H9 (cell line): ENCODE measurements around the gene CHCHD6. TPM values are rescaled to one million over a fixed set of nuclear protein-coding genes. Genes with fewer than 3 reads are reported as not detected.

Experiments
- DNase-seq: peaks from one replicate; pipeline ENCODE4 v3.0.0-alpha.2; 2017
- H2AFZ ChIP-seq: one replicate; pipeline ENCODE4 v1.6.1; 2013; ENCODE audit warnings: mild to moderate bottlenecking, low read length, control low read depth, moderate library complexity
- H2AK5ac ChIP-seq: 2 replicates; pipeline ENCODE4 v1.6.1; 2013; ENCODE audit warnings: low read length, control low read depth, mixed read lengths; ENCODE audit not compliant: insufficient read length
- H2BK120ac ChIP-seq: one replicate; pipeline ENCODE4 v1.6.1; 2013; ENCODE audit warnings: low read depth, mild to moderate bottlenecking, low read length, control low read depth, inconsistent platforms; ENCODE audit not compliant: poor library complexity, severe bottlenecking
- H2BK12ac ChIP-seq: 2 replicates; pipeline ENCODE4 v1.6.1; 2013; ENCODE audit warnings: low read length, control low read depth, mixed read lengths, low read depth; ENCODE audit not compliant: insufficient read length
- H2BK15ac ChIP-seq: 2 replicates; pipeline ENCODE4 v1.6.1; 2013; ENCODE audit warnings: low read depth, low read length, control low read depth
- H2BK20ac ChIP-seq: one replicate; pipeline ENCODE4 v1.6.1; 2013; ENCODE audit warnings: low read depth, mild to moderate bottlenecking, low read length, control low read depth, inconsistent platforms; ENCODE audit not compliant: poor library complexity, severe bottlenecking
- H2BK5ac ChIP-seq: 2 replicates; pipeline ENCODE4 v1.6.1; 2013; ENCODE audit warnings: low read length, control low read depth, mixed read lengths; ENCODE audit not compliant: insufficient read length
- H3K14ac ChIP-seq: 2 replicates; pipeline ENCODE4 v1.6.1; 2013; ENCODE audit warnings: low read length, control low read depth; ENCODE audit not compliant: insufficient read depth
- H3K18ac ChIP-seq: 2 replicates; pipeline ENCODE4 v1.6.1; 2013; ENCODE audit warnings: low read depth, mild to moderate bottlenecking, mixed read lengths, low read length, control low read depth; ENCODE audit not compliant: insufficient read length
- H3K23ac ChIP-seq: 2 replicates; pipeline ENCODE4 v1.6.1; 2013; ENCODE audit warnings: low read length, control low read depth, mixed read lengths, low read depth; ENCODE audit not compliant: insufficient read length
- H3K23me2 ChIP-seq: 2 replicates; pipeline ENCODE4 v1.6.1; 2013; ENCODE audit warnings: low read depth, mild to moderate bottlenecking, mixed read lengths, low read length, control low read depth; ENCODE audit not compliant: insufficient read length, poor library complexity, severe bottlenecking
- H3K27ac ChIP-seq: 2 replicates; pipeline ENCODE4 v1.5.1; 2013; ENCODE audit warnings: low read length, control low read depth, mixed read lengths, low read depth; ENCODE audit not compliant: insufficient read length
- H3K27me3 ChIP-seq: 2 replicates; pipeline ENCODE4 v1.6.1; 2013; ENCODE audit warnings: low read length, control low read depth, inconsistent platforms; ENCODE audit not compliant: insufficient read depth
- H3K4ac ChIP-seq: 2 replicates; pipeline ENCODE4 v1.6.1; 2013; ENCODE audit warnings: low read depth, mild to moderate bottlenecking, control low read depth, inconsistent platforms, low read length, moderate library complexity
- H3K4me1 ChIP-seq: 2 replicates; pipeline ENCODE4 v1.6.1; 2013; ENCODE audit warnings: low read length, control low read depth, inconsistent platforms; ENCODE audit not compliant: insufficient read depth
- H3K4me2 ChIP-seq: 2 replicates; pipeline ENCODE4 v1.6.1; 2013; ENCODE audit warnings: low read length, control low read depth, mixed read lengths; ENCODE audit not compliant: insufficient read length, insufficient read depth
- H3K56ac ChIP-seq: 2 replicates; pipeline ENCODE4 v1.6.1; 2013; ENCODE audit warnings: low read depth, mild to moderate bottlenecking, mixed read lengths, low read length, control low read depth; ENCODE audit not compliant: insufficient read length
- H3K79me1 ChIP-seq: 2 replicates; pipeline ENCODE4 v1.6.1; 2013; ENCODE audit warnings: low read depth, mild to moderate bottlenecking, moderate library complexity, low read length, control low read depth, inconsistent platforms; ENCODE audit not compliant: insufficient read depth, poor library complexity, severe bottlenecking
- H3K79me2 ChIP-seq: 2 replicates; pipeline ENCODE4 v1.6.1; 2013; ENCODE audit warnings: low read length, control low read depth, inconsistent platforms; ENCODE audit not compliant: insufficient read depth
- H3K9ac ChIP-seq: 2 replicates; pipeline ENCODE4 v1.6.1; 2013; ENCODE audit warnings: low read length, control low read depth, mixed read lengths; ENCODE audit not compliant: insufficient read length; ENCODE audit errors: extremely low read depth
- H3K9me3 ChIP-seq: one replicate; pipeline ENCODE4 v1.6.1; 2013; ENCODE audit warnings: low read depth, low read length, inconsistent platforms; ENCODE audit not compliant: control insufficient read depth
- H3T11ph ChIP-seq: one replicate; pipeline ENCODE4 v1.6.1; 2013; ENCODE audit warnings: mild to moderate bottlenecking, low read length, control low read depth, inconsistent platforms
- H4K20me1 ChIP-seq: one replicate; pipeline ENCODE4 v1.6.1; 2013; ENCODE audit not compliant: control insufficient read depth, insufficient read length, insufficient read depth
- H4K5ac ChIP-seq: 2 replicates; pipeline ENCODE4 v1.6.1; 2013; ENCODE audit warnings: low read depth, mild to moderate bottlenecking, mixed read lengths, low read length, control low read depth; ENCODE audit not compliant: insufficient read length
- H4K8ac ChIP-seq: replicated peaks from 2 replicates; pipeline ENCODE4 v1.6.1; 2013; ENCODE audit warnings: low read length, control low read depth, mixed read lengths, low read depth; ENCODE audit not compliant: insufficient read length
- H4K91ac ChIP-seq: 2 replicates; pipeline ENCODE4 v1.6.1; 2013; ENCODE audit warnings: low read depth, mild to moderate bottlenecking, moderate library complexity, mixed read lengths, low read length, control low read depth; ENCODE audit not compliant: insufficient read length
- H3K27ac Mint-ChIP-seq, 3 experiments: 2 replicates in 2 of 3; 3 replicates in 1 of 3; pipeline ENCODE4 v1.8.0; 2020 to 2021; ENCODE audit warnings: mixed read lengths in 3 of 3, mild to moderate bottlenecking in 1 of 3, moderate library complexity in 1 of 3
- H3K27me3 Mint-ChIP-seq: 2 replicates; pipeline ENCODE4 v1.8.0; 2021; ENCODE audit warnings: low read depth, mild to moderate bottlenecking, moderate library complexity, mixed read lengths
- H3K36me3 Mint-ChIP-seq, 3 experiments: 2 replicates in 2 of 3; 3 replicates in 1 of 3; pipeline ENCODE4 v1.8.0; 2020 to 2021; ENCODE audit warnings: low read depth in 3 of 3, mixed read lengths in 3 of 3; ENCODE audit not compliant: insufficient read depth in 1 of 3
- H3K4me1 Mint-ChIP-seq, 2 experiments: 2 replicates each; pipeline ENCODE4 v1.8.0; 2020; ENCODE audit warnings: mixed read lengths in 2 of 2
- H3K4me3 Mint-ChIP-seq, 2 experiments: 2 replicates in 1 of 2; 3 replicates in 1 of 2; pipeline ENCODE4 v1.8.0; 2020 to 2021; ENCODE audit warnings: mild to moderate bottlenecking in 2 of 2, mixed read lengths in 2 of 2, moderate library complexity in 1 of 2
- H3K9me3 Mint-ChIP-seq, 2 experiments: 2 replicates in 1 of 2; 3 replicates in 1 of 2; pipeline ENCODE4 v1.8.0; 2020; ENCODE audit warnings: mild to moderate bottlenecking in 2 of 2, mixed read lengths in 2 of 2, moderate library complexity in 1 of 2
- CTCF ChIP-seq: fragments of 200-600 bp; sonication (generic); conservative IDR thresholded peaks from 3 replicates; pipeline ENCODE4 v1.8.0; 2021; ENCODE audit warnings: antibody characterized with exemption, mild to moderate bottlenecking
- WGBS: extraction: QIAGEN DNeasy Blood & Tissue Kit; methylation state at CpG from one replicate; pipeline ENCODE4 v1.1.7; 2013; ENCODE audit warnings: missing lambda C conversion rate, low lambda C conversion rate, mixed read lengths; ENCODE audit not compliant: insufficient read length; ENCODE audit errors: extremely low coverage; 5-methylcytosine and 5-hydroxymethylcytosine counted together
- total RNA-seq: library from RNA; stranded (reverse); gene quantifications from 2 replicates; pipeline ENCODE4 v1.2.1, GENCODE V29; 2021

CHCHD6 gene
- total RNA-seq, 1 experiment from 2014 or later, result 34.2 TPM

- Histone ChIP-seq H4K5ac (no peak overlapping the region), H2AK5ac (no peak overlapping the region), H4K91ac (no peak overlapping the region), H2BK20ac (no peak overlapping the region), H2BK15ac (no peak overlapping the region), H4K8ac (no peak overlapping the region), H3K4me1 (no peaks in the 10 kb centered on the region), H3K18ac (no peak overlapping the region), H4K20me1 (no peaks in the 10 kb centered on the region), H3K27me3 (no peaks in the 10 kb centered on the region), H2BK120ac (no peak overlapping the region), H3K79me1 (no peaks in the 10 kb centered on the region), H3K23ac (no peak overlapping the region), H3K79me2 (no peaks in the 10 kb centered on the region), H3K9ac (no peak overlapping the region), H3K9me3 (no peaks in the 10 kb centered on the region), H3K4ac (no peak overlapping the region), H3T11ph (no peak overlapping the region), H3K14ac (no peak overlapping the region; the same call in 1 of the 2 replicates), H3K56ac (no peak overlapping the region), H3K23me2 (no peaks in the 10 kb centered on the region), H3K4me2 (no peak overlapping the region), H3K27ac (no peak overlapping the region), H2BK5ac (no peak overlapping the region), H2BK12ac (no peak overlapping the region), H2AFZ (no peak overlapping the region)
- no peak for TF ChIP-seq CTCF
- Mint-ChIP-seq H3K36me3 (peaks cover 0 to 3% (median under 1%) of the 10 kb centered on the region in 3 experiments; a peak in 4 of 7 replicates), H3K4me1 (peaks cover 0 to 5% of the 10 kb centered on the region in 2 experiments; a peak in 1 of 4 replicates), H3K27ac (no peak overlapping the region; a peak in 2 of 7 replicates), H3K9me3 (peaks cover 2 to 3% of the 10 kb centered on the region in 2 experiments; a peak in 3 of 5 replicates), H3K27me3 (no peaks in the 10 kb centered on the region; the same call in 1 of the 2 replicates), H3K4me3 (no peak overlapping the region)
- WGBS, result no CpG with 5 or more reads among the region's 14 CpGs
- no peak for DNase-seq
Observed at GRCh38 chr3:126925411-126926171, 221.6 kb downstream of the CHCHD6 start.
